SIG-M5 (cell line): ENCODE measurements around the gene OSBPL6.

ENCODE experiments used
- DNase-seq: peaks from one replicate; lab custom pipeline; 2025; lab: John Stamatoyannopoulos, UW

Gene OSBPL6

DNA sequence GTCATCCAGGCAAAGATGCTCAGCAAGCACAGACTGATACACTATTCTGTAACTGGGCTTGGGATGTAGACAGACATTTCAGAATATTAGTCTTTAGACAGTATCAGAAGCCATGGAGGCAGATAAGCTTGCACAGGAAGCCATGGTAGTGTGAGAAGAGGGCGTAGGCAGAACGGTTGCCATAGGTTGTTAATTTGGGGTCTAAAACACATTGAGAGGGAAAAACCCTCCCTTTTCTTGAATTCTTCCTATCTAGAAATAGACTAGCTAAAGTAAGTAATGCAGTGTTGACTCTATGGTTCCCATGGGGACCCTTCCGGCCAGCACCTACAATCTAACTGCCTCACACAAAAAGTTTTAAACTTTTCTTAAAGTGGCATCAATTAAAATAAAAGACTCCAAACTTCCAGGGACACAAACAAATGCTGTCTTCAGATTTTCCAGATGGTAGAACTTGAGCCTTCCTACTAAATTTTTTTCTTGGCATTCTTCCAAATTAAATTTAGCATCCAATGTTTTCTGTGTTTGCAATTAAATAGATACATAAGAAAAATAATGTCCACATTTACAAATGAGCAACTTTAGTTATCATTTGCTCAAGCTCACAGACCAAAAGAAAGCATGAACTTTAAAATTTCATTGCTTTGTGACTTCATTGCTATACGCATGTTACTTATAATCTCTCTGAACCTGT lies 254.8 kb downstream of the OSBPL6 start:
- no peak for DNase-seq

DNA sequence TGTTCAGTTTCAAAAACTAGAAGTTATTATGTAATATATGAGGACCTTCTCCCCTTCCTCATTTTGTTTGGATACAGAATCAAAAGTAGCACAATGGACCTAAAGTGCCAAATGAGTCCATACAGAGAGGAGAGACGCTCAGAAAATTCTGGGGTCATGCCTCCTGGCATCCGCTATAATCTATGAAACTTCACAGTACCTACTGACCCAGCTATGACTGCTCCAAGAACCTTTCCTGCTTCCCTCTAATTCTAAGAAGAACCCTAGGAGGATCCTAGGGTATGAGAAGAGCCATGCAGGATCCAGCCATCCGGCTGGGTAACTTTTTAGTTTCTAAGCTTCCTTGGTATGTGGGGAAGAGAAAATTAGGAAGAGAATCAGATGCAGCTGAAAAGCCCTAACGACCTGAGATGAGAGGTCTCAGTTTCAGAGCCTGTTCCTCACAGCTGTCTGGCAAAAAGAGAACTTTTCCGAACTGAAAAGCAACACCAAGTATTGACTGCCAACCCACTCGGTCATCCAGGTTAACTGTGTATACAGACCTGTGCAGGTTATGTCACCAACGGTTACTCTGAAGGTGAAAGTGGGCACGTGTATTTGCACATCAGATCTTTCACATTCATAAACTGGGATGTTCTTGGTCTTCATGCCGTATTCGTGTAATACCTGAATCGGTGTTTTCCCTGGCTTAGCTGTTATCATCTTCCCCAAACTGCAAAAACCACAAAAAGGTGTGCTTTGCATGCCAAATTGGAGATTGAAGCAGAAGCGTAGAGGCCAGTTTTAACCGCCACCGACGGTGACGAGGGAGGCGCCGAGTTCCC lies 255.6 kb downstream of the OSBPL6 start:
- no peak for DNase-seq

DNA sequence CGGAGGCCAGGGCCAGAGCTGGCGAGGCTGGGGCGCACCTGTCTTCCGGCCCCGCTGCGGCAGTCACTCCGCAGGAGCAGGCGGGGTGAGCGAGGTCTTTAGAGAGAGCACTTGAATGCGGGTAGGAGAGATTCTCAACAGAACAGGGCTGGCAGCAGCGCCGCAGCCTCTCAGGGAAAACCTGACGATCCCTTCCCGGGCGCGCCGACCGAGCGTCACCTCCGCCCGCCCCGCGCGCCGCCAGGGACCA lies 256.1 kb downstream of the OSBPL6 start:
- DNase-seq = no peak

DNA sequence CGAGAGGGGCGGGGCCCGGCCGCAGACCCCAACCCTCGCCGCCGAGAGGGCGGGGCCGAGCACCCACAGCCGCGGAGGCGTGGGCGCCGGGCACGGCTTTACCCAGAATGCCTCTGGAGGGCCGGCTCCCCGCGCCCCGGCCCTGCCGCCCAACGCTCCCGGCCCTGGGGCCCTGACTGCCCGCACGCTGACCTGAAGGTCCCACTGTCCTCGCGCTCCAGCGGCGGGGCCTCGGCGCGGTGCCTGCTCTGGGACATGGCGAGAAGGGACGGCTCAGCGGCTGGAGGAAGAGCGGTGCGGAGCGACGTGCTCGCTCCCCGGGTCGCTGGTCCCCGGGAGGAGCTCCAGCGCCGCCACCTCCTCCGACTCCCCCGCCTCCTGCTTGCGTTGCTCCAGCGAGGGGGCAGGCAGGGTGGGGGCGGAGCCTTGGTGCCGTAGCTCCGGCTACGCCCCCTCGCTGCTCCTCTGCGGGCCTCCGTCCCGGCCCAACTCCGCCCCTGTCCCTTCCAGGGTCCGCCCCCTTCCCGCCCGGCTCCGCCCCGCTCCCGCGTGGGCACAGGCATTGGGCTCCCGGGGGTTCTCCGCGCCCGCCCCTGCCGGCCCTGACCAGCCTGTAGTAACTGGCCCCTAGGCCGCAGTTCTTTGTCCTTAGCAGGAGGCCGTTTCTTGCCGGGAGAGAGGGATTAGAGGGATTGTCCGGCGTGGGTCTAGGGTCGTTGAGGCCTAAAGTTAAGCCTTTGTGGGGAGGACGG lies 256.6 kb downstream of the OSBPL6 start, which contains the start of the genes PJVK and PRKRA:
Gene PJVK (plus strand): TSS at position 605 of the 752 bp plus-strand sequence. CDS start 2,032 bp downstream, outside the sequence.
Gene PRKRA (minus strand): TSS at position 402 of the 752 bp plus-strand sequence. CDS start 145 bp downstream, at position 257.
- DNase-seq = peak; percentile 69

DNA sequence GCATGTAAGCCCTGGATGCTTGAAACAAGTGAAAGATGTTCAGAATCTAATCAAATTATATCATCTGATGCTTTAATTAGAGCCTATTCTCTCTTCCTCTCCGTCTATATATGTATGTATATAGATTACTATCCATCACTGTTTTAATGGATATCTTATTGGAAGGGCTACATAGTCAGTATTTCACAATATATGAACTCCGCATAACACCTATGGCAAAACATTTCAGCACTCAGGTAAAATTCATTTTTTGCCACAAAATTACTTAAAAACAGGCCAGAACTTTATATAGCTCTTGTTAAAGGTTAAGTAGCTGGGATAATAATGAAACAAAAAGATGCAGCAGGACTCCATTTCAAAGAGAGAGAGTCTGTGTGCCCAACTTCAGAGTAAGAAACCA lies 258.0 kb downstream of the OSBPL6 start:
- DNase-seq = no peak
